Kidney tubule cell (primary cell): ENCODE results near the gene GPN1.
"Not testable (repeated sequence)": the region's sequence is repeated elsewhere in the genome, so short reads cannot be mapped to it uniquely, and the experiment has no call there.

ENCODE experiments used
- DNase-seq: peaks from one replicate; pipeline ENCODE4 v3.0.0-alpha.2; 2018; ENCODE audit warnings: low spot score

Gene GPN1

DNA sequence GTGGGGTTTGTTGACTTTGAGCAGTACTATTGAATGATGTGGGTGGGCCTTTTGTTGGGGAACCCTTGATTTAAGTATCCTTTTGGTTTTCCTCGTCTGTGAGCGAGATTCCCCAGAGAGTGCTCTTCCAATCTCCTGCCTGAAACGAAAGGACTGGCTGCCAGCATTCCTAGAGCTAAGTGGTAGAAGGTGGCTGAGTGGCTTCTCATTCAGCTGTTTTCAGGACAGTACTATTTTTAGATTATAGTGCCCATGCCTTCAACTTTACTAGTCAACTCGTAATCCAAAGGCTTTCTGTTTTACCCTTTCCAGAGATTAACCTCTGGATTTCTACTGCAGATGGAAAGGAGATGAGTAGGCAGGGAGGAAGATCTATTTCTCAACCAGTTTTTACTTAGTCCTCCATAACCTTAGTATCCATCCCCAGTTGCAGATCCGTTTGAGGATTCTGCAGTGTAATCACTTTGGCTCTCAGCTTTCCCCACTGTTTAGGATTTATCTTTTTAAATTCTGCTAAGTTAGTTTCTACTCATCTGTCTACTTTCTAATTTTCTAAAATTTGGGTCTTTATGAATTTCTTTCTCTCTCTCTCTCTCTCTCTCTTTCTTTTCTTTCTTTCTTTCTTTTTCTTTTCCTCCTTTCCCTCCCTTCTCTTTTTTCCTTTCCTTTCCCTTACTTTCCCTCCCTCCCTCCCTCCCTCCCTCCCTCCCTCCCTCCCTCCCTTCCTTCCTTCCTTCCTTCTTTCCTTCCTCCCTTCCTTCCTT, 44.1 kb downstream of the GPN1 start:
- DNase-seq = no peak

DNA sequence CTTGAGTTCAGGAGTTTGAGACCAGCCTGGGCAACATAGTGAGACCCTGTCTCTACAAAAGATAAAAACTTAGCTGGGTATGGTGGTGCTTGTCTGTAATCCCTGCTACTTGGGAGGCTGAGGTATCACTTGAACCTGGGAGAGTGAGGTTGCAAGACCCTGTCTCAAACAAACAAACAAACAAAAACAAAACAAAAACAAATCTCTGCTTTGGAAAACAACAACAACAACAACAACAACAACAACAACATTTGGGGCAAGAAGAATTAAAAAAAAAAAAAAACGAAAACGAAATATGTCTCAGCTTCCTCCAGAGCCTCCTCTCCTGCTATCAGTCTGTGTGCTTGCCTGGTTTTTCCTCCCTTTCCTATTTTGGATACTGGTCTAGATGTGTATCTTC, 51.7 kb downstream of the GPN1 start:
- no peak for DNase-seq

DNA sequence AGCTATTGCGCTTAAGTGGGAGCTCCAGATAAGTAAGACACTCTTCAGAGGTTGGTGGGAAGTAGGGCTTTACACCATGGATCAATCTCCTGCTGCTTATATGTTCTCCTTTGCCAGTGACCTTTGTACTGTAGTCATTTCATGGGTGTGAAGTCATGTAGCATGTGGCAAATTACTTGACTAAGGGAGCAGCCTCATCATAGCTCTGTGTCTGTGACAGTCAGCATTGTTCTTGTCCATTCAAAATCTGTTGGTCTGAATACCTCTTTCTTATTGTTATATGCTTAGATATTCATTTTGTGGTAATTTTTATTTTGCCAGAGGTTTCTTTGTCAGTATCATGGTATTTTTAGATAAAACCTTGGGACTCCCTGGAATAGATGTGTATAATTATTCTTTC, 53.0 kb downstream of the GPN1 start:
- peak; percentile 85 for DNase-seq

DNA sequence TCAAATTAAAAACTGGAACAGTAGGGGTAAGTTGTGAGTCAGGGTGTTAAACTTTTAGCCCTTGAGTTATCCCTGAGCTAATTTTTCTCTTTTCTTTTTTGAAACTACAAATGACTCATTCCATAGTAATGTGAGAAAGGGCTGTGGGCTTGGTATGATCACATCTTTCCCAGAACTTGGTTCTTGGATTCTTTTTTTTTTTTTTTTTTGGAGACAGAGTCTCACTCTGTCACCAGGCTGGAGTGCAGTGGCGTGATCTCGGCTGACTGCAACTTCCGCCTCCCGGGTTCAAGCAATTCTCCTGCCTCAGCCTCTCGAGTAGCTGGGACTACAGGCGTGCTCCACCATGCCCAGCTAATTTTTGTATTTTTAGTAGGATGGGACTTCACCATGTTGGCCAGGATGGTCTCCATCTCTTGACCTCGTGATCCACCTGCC, 53.5 kb downstream of the GPN1 start:
- peak; percentile 98 for DNase-seq

DNA sequence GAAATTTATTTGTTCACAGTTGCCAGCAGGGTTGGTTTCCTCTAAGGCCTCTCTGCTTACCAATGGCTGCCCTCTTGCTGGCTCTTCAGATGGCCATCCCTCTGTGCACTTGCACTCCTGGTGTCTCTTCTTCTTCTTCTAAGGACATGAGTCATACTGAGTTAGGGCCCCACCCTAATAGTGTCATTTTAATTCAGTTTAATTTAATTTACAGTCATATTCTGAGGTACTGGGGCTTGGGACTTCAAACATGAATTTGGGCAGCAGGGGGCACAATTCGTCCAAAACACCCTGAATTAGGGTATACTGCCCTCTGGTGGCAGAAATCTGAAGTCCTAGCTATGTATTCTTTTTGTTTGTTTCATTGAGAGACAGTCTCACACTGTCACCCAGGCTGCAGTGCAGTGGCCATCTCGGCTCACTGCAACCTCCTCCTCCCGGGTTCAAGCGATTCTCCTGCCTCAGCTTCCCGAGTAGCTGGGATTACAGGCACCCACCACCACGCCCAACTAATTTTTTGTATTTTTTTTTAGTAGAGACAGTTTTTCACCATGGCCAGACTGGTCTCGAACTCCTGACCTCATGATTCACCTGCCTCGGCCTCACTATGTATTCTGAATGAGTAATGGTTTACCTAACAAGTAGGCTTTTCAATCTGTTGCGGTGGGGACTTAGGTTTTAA, 54.7 kb downstream of the GPN1 start:
- DNase-seq = peak; percentile 92

DNA sequence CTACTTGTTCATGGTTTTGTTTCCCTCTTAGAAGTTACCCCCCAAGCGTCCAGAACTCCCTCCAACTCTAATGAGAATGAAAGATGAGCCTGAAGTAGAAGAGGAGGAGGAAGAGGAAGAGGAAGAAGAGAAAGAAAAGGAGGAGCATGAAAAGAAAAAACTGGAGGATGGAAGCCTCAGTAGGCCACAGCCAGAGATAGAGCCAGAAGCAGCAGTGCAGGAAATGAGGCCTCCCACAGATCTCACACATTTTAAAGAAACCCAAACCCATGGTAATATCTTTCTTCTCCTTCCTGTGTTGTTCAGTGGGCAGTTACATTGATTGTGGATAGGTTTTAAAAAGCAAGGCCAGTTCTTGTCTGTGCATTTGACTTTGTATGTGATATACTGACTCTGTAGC, 56.2 kb downstream of the GPN1 start:
- DNase-seq = not testable (repeated sequence)

DNA sequence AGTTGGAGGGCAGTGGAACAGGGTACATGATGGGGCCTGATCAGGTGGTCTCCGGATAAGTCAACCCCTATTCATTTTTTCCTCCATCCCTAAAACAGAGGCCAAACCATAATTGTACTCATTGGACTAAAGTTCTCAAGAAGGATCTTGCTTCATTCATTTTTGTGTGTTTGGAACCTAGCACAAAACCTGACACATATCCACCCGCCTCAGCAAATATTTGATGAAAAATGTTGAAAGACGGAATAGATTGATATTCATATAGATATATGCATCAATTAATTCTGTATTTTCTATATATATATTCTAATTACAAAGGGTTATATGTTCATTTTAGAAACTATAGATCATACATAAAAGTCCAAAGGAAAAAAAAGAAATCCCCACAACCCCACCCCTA, 56.7 kb downstream of the GPN1 start:
- no peak for DNase-seq

DNA sequence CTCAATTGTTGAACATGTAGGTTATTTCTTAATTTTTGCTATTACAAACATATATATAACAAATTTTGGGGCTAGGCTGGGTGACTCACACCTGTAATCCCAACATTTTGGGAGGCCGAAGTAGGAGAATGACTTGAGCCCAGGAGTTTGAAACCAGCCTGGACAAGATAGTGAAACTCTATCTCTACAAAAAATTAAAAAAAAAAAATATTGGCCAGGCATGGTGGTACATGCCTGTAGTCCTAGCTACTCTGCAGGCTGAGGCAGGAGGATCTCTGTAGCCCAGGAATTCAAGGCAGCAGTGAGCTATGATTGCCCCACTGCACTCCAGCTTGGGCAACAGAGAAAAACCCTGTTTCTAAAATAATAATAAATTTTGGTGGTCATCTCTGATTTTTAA, 58.4 kb downstream of the GPN1 start:
- no peak for DNase-seq

DNA sequence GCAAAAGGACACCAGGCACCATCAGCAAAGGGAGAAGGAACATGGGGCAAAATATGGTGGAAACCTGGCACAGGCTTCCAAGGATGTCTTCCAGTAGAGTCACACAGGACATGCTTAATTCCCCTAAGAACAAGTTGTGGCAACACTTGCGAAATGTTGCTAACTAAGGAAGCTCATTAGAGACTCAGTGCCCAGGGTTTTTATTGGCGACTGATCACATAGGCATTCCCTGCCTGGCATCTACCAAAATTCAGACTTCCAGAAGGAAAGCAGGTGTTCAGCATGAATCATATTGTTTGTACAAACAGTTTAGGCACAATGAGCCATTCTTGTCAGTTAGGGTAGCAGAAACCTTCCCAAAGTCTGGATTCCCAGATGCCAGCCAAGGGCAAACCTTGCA, 60.6 kb downstream of the GPN1 start:
- peak; percentile 47 for DNase-seq

DNA sequence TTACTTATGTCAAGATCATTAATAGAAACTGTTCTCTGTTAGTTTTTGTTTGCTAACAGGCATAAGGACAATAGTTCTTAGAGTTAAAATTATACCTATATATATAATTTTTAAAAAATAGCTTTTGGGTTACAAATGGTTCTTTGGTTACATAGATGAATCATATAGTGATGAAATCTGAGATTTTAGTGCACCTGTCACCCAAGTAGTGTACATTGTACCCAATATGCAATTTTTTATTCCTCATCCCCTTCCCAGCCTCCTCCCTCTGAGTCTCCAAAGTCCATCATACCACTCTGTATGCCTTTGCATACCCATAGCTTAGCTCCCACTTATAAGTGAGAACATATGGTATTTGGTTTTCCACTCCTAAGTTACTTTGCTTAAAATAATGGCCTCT, 61.2 kb downstream of the GPN1 start:
- no peak for DNase-seq

DNA sequence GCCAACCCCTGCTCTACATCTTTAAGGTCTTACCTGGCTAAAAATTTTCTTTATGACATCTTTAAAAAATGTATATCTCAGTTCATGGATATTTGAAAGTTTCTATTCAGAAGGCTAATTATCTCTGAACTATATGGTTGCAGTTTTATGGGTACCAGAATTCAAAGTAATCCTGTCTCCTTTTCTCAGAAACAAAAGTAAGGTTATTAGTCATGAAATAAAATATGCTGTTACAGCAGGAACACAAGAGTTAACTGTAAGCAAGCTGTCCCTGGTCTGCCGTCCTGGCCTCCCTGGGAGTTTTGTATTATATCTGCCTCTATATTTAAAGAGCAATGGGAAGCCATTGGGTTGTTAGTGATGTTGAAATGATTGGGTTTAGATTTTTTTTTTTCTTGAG, 68.8 kb downstream of the GPN1 start:
- no peak for DNase-seq
